Coronary artery (tissue), 2 donors: ENCODE results near the gene SCGB1A1.

Source experiments
- DNase-seq: peaks from one replicate; pipeline ENCODE4 v3.0.0-alpha.2; 2017; ENCODE audit warnings: low spot score
- H3K27ac ChIP-seq, 2 donors: fragments of 200-600 bp; sonication (generic); one replicate each; pipeline ENCODE4 v1.5.1; 2016 to 2019
- H3K4me3 ChIP-seq: fragments of 200-600 bp; sonication (generic); 2 replicates; pipeline ENCODE4 v1.5.1; 2016; ENCODE audit warnings: mild to moderate bottlenecking, moderate library complexity
- TF ChIP-seq, protein P1 (sequence below): fragments of 200-600 bp; sonication (generic); IDR thresholded peaks from one replicate; pipeline ENCODE4 v1.5.1; 2019; ENCODE audit warnings: antibody characterized with exemption

SCGB1A1 gene

DNA sequence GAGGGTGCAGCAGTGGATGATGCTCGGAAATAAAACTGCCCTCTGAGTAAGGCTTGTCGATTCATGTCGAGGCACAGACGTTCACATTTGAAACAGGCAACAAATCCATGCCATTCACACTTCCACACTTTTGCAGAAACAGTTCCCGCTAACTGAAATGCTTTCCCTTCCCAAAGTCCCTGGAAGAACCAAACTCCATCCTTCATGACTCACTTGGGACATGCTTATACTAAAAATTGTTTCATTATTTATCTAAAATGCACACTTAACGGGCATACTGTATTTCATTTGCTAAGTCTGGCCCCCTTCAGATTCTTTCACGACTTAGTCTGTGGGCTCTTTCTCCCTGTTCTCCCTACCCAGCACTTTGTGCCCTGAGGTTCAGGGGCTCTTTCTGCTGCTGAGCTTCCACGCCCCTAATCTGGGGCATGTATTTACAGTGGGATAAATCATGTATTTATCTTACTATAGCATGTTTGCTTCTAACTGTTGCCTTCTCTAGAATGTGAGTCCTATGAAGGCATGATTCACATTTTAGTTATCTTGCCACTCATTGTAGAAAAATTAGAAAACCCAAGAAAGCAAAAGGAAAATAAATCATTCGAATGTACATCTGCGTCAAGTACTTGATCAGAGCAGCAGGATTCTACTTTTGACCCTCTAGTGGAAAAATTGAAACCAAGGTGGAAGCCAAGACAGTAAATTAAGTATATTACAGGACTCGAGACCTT is 12.5 kb downstream of the SCGB1A1 start:
- peak overlapping the region in 1 of 2 donors; percentile 51 for H3K27ac ChIP-seq
- no peak for DNase-seq
- TF ChIP-seq, protein P1, sequence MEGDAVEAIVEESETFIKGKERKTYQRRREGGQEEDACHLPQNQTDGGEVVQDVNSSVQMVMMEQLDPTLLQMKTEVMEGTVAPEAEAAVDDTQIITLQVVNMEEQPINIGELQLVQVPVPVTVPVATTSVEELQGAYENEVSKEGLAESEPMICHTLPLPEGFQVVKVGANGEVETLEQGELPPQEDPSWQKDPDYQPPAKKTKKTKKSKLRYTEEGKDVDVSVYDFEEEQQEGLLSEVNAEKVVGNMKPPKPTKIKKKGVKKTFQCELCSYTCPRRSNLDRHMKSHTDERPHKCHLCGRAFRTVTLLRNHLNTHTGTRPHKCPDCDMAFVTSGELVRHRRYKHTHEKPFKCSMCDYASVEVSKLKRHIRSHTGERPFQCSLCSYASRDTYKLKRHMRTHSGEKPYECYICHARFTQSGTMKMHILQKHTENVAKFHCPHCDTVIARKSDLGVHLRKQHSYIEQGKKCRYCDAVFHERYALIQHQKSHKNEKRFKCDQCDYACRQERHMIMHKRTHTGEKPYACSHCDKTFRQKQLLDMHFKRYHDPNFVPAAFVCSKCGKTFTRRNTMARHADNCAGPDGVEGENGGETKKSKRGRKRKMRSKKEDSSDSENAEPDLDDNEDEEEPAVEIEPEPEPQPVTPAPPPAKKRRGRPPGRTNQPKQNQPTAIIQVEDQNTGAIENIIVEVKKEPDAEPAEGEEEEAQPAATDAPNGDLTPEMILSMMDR: no peak
- no peak overlapping the region for H3K4me3 ChIP-seq

DNA sequence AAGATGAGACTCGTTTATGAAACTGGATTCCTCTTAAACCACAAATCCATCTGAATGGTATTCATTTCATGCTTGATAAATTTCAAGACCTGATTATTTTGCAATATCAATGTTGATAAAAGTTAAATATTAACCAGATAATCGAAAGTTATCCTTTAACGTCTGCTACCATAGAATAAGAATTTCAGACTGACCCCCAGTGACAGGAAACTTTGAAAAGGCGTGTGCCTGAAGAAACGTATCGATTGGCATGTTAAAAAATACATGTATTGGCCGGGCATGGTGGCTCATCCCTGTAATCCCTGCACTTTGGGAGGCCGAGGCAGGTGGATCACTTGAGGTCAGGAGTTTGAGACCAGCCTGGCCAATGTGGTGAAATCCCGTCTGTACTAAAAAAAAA is 13.9 kb downstream of the SCGB1A1 start:
- no peak overlapping the region for H3K27ac ChIP-seq
- TF ChIP-seq, protein P1: no peak
- no peak for DNase-seq
- no peak overlapping the region for H3K4me3 ChIP-seq

DNA sequence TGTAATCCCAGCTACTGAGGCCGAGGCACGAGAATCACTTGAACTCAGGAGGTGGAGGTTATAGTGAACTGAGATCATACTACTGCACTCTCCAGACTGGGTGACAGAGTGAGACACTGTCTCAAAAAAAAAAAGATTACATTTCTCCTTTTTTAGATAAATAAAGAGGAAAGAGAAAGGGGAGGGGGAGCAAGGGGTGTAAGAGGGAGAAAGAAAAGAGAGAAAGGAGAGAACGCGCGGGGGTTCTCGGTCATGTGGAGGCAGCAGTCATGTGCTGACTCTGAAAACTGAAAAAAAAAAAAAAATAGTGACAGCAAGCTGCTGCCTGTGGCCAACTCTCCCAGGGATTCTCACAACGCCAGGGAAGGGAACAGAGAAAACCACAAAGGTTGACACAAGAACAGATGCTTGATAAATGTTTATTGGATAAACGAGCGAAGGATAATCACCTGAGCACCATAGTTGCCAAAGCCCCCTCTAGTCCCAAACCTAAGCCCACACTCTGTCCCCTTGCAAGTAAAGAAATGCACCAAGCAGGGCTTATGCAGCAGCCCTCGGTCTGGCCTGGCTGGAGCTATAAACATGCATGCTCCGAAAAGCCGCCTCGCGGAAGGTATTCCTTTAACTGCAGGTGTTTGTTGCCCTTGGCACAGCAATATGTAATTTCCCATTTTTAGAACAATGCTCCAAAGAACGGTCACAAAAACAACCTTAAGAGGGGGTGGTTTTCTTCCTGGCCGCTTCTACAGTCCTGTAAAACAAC is 14.5 kb downstream of the SCGB1A1 start:
- DNase-seq: no peak
- Histone ChIP-seq H3K27ac (peak overlapping the region; percentile 18 to 65), H3K4me3 (peak overlapping the region; percentile 18)
- TF ChIP-seq, protein P1: no peak

DNA sequence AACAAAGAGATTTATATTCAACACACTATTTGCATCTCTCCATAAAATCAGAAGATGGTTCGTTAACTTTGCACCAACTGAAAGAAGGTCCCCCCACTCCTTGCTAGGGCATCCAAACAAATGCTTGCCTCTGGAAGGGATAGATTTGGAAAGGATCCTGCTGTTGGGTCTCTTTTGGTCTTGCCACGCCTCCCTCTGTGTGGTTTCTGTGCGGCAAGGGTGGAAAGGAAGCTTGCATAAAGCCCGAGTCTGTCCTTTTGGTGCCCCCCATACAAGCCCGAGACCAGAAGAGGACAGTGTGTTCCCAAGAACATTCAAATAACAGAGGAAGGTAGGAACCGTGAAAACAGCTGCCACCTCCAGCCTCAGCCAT is 15.1 kb downstream of the SCGB1A1 start:
- peak overlapping the region; percentile 18 for H3K4me3 ChIP-seq
- TF ChIP-seq, protein P1: no peak
- peak overlapping the region; percentile 18 to 65 for H3K27ac ChIP-seq
- no peak for DNase-seq

DNA sequence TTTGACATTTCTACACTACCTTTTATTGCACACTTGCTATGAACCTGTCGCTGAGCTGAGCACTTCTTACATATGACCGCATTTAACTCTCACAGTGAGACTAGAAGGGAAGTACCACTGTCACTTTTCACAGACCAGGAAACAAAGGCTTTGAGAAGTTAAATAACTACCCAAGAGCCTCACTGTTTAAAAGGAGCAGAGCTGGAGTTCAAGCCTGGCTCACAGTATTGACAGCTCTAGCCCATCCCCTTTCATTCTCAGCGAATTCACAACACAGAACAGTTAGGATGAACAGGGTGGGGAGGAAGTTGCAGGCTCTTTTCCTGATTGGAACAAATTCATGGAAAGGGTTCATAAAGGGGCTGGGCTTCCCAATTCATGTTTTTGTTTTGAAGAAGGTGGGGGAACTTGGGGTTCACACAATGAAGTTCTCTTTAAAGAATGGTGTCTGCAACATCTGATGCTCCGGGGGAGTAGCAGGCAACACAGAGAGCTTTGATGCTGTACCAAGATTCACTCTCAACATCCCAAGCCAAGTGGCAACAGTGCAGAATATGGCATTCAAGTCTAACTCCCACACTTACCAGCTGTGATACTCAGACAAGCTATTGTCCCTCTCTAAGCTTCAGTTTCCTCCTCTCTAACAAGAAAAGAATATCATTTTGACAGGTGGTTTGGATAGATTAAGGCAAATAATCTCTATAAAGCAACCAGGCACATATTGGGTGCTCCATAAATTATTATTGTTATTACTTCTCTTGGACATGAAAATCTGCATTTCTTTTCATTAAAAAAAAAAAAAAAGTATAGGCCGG is 17.2 kb downstream of the SCGB1A1 start:
- TF ChIP-seq, protein P1: no peak
- DNase-seq: no peak
- H3K4me3 ChIP-seq: no peak overlapping the region
- H3K27ac ChIP-seq: peak overlapping the region in 1 of 2 donors; percentile 69

DNA sequence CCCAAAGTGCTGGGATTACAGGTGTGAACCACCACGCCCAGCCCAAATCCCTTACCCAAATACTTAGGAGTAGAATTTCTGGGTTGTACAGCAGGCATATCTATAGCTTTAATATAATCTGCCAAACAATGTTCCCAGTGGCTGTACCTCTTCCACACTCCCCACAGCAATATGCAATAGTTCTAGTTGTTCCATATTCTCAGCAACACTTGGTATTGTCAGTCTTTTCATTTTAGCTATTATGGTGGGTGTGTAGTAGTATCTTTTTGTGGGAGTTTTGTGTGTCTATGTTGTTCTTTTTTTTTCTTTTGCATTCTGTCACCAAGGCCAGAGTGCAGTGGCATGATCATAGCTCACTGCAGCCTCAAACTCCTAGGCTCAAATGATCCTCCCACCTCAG is 18.8 kb downstream of the SCGB1A1 start:
- Histone ChIP-seq H3K4me3 (no peak overlapping the region), H3K27ac (no peak overlapping the region)
- no peak for DNase-seq
- TF ChIP-seq, protein P1: no peak
